Activated B cell treated with CpG ODN at 0.5 μM for 24 hours (primary cell): ENCODE measurements around the gene SPATA16. TPM values are rescaled to one million over a fixed set of nuclear protein-coding genes. Genes with fewer than 3 reads are reported as not detected.

Source experiments
- ATAC-seq: fragments of 200-7000 bp; cut with Tn5 transposase; one replicate; pipeline ENCODE4 v1.10.0; 2021; ENCODE audit warnings: low read depth, mild to moderate bottlenecking, moderate library complexity
- CTCF ChIA-PET: fragments of 350-600 bp; sonication (Branson Sonifier 250); formaldehyde crosslinking; loops from one replicate; lab custom pipeline; 2021; ENCODE audit warnings: antibody characterized with exemption; lab: Charles Lee
- POLR2A ChIA-PET: fragments of 350-600 bp; sonication (Branson Sonifier 250); formaldehyde crosslinking; loops from one replicate; lab custom pipeline; 2021; ENCODE audit warnings: antibody characterized with exemption; lab: Charles Lee
- DNase-seq: peaks from one replicate; pipeline ENCODE4 v3.0.0; 2022
- H3K27ac Mint-ChIP-seq: one replicate; pipeline ENCODE4 v1.8.0; 2020; ENCODE audit warnings: mixed read lengths
- H3K27me3 Mint-ChIP-seq: one replicate; pipeline ENCODE4 v1.8.0; 2021; ENCODE audit warnings: mixed read lengths
- H3K36me3 Mint-ChIP-seq: one replicate; pipeline ENCODE4 v1.8.0; 2021; ENCODE audit warnings: low read depth, mixed read lengths
- H3K4me1 Mint-ChIP-seq: one replicate; pipeline ENCODE4 v1.8.0; 2021; ENCODE audit warnings: mixed read lengths
- H3K4me3 Mint-ChIP-seq: one replicate; pipeline ENCODE4 v1.8.0; 2020; ENCODE audit warnings: mild to moderate bottlenecking, mixed read lengths
- H3K9me3 Mint-ChIP-seq: one replicate; pipeline ENCODE4 v1.8.0; 2020; ENCODE audit warnings: mixed read lengths
- CTCF ChIP-seq: fragments of 200-600 bp; IDR thresholded peaks from one replicate; pipeline ENCODE4 v1.8.0; 2022; ENCODE audit warnings: antibody characterized with exemption, mild to moderate bottlenecking
- intact Hi-C: fragments of 100-400 bp; cut with micrococcal nuclease; formaldehyde crosslinking; loops from one replicate; pipeline ENCODE4 v1.15.1; 2024
- total RNA-seq: library from RNA; stranded (reverse); gene quantifications from 2 replicates; pipeline ENCODE4 v1.2.3, GENCODE V29; 2022

SPATA16 gene
- total RNA-seq, 1 donor from 2014 or later: not detected

- no peak for TF ChIP-seq CTCF
- H3K9me3 Mint-ChIP-seq: no peaks in the 10 kb centered on the region
- H3K4me3 Mint-ChIP-seq: no peak overlapping the region
- no peak overlapping the region for H3K27ac Mint-ChIP-seq
- CTCF ChIA-PET: no interaction called here
- ATAC-seq (no peak), DNase-seq (no peak)
- no peaks in the 10 kb centered on the region for H3K27me3 Mint-ChIP-seq
- intact Hi-C loops: no loop called here
- H3K36me3 Mint-ChIP-seq: no peaks in the 10 kb centered on the region
- H3K4me1 Mint-ChIP-seq: no peaks in the 10 kb centered on the region
- POLR2A ChIA-PET: no interaction called here
These were observed 95.2 kb downstream of the SPATA16 start for GRCh38 chr3:173045770-173046382.

GRCh38 chr3:173044998-173045397 is 96.0 kb downstream of the SPATA16 start:
- no peaks in the 10 kb centered on the region for H3K36me3 Mint-ChIP-seq
- no peaks in the 10 kb centered on the region for H3K4me1 Mint-ChIP-seq
- ATAC-seq (no peak), DNase-seq (no peak)
- no peak for TF ChIP-seq CTCF
- no peak overlapping the region for H3K27ac Mint-ChIP-seq
- H3K27me3 Mint-ChIP-seq: no peaks in the 10 kb centered on the region
- ChIA-PET CTCF (no interaction called here), POLR2A (no interaction called here)
- intact Hi-C loops: no loop called here
- H3K9me3 Mint-ChIP-seq: no peaks in the 10 kb centered on the region
- H3K4me3 Mint-ChIP-seq: no peak overlapping the region

- POLR2A ChIA-PET: no interaction called here
- Mint-ChIP-seq H3K27me3 (no peaks in the 10 kb centered on the region), H3K27ac (no peak overlapping the region), H3K36me3 (no peaks in the 10 kb centered on the region), H3K9me3 (no peaks in the 10 kb centered on the region), H3K4me1 (no peaks in the 10 kb centered on the region), H3K4me3 (no peak overlapping the region)
- CTCF ChIA-PET: no interaction called here
- intact Hi-C loops: no loop called here
- ATAC-seq: no peak
- TF ChIP-seq CTCF: no peak
- DNase-seq: no peak
These were observed 97.3 kb downstream of the SPATA16 start for GRCh38 chr3:173043757-173044156.

GRCh38 chr3:173038484-173038871 is 102.6 kb downstream of the SPATA16 start:
- Mint-ChIP-seq H3K4me1 (no peaks in the 10 kb centered on the region), H3K27me3 (no peaks in the 10 kb centered on the region), H3K4me3 (no peak overlapping the region), H3K9me3 (no peaks in the 10 kb centered on the region), H3K36me3 (no peaks in the 10 kb centered on the region), H3K27ac (no peak overlapping the region)
- no peak for DNase-seq
- POLR2A ChIA-PET: no interaction called here
- CTCF ChIA-PET: no interaction called here
- no peak for TF ChIP-seq CTCF
- no peak for ATAC-seq
- intact Hi-C loops: no loop called here

- Mint-ChIP-seq H3K27me3 (no peaks in the 10 kb centered on the region), H3K27ac (no peak overlapping the region), H3K36me3 (no peaks in the 10 kb centered on the region), H3K9me3 (no peaks in the 10 kb centered on the region), H3K4me1 (no peaks in the 10 kb centered on the region), H3K4me3 (no peak overlapping the region)
- DNase-seq (no peak), ATAC-seq (no peak)
- ChIA-PET CTCF (no interaction called here), POLR2A (no interaction called here)
- no peak for TF ChIP-seq CTCF
- intact Hi-C loops: no loop called here
These were observed 103.1 kb downstream of the SPATA16 start for GRCh38 chr3:173037840-173038483.
